GOT3 (cell line): ENCODE results near the gene LAT.

Source experiments
- DNase-seq: peaks from one replicate; lab custom pipeline; 2025; ENCODE audit warnings: mixed read lengths; lab: John Stamatoyannopoulos, UW

The LAT gene

GRCh38 chr16:29007730-29008593 is 23.1 kb downstream of the LAT start:
- no peak for DNase-seq

- no peak for DNase-seq
Measured at GRCh38 chr16:29009050-29009837, 24.4 kb downstream of the LAT start.

GRCh38 chr16:29009838-29010166 is 24.9 kb downstream of the LAT start:
- DNase-seq = no peak

DNA sequence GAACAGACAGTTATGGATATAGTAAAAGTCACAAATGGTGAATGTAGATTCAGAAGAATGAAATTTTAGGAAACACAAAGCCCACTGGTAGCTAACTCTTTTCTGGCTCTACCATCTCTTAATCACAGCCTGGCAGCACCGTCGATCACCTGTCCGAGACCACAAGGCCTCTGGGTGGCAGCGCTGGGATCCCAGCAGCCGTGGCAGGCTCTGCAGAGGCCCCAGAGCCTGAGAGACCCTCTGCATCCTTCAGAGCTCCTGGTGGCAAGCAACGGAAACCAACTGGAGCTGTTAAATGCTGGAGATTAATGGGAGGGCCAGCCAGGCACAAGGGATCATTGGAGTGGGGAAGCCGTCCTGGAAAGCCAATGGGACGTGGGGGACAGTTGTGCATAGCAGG is 26.3 kb downstream of the LAT start:
- no peak for DNase-seq

DNA sequence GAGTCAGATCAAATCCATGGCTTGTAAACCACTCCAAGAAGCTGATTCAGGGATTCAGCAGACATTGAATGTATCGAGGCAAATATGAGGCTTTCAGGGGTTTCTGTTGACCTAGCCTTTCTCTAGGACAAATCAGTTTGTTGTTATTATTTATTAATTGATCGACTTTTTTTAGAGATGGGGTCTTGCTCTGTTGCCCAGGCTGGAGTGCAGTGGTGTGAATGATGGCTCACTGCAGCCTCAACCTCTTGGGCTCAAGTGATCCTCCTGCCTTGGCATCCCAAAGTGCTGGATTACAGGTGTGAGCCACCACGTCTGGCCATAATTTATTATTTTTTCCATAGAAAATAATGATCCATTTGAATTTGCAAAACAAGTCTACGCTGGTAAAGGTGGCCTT is 27.0 kb downstream of the LAT start:
- no peak for DNase-seq

- DNase-seq = no peak
Measured at GRCh38 chr16:29012913-29013553, 28.2 kb downstream of the LAT start.

GRCh38 chr16:29014561-29015069 is 29.8 kb downstream of the LAT start:
- DNase-seq = no peak

DNA sequence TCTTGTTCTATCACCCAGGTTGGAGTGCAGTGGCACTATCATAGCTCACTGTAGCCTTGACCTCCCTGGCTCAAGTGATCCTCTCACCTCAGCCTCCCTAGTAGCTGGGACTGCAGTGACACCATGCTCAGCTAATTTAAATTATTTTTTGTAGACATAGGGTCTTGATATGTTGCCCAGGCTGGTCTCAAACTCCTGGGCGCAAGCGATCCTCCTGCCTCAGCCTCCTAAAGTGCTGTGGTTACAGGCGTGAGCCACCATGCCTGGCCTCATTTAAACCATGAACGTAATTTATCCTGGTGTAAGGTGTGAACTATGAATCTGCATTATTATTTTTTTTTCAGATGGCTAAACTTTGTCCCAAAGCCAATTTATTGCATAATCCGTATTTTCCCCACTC is 37.3 kb downstream of the LAT start:
- DNase-seq = no peak

DNA sequence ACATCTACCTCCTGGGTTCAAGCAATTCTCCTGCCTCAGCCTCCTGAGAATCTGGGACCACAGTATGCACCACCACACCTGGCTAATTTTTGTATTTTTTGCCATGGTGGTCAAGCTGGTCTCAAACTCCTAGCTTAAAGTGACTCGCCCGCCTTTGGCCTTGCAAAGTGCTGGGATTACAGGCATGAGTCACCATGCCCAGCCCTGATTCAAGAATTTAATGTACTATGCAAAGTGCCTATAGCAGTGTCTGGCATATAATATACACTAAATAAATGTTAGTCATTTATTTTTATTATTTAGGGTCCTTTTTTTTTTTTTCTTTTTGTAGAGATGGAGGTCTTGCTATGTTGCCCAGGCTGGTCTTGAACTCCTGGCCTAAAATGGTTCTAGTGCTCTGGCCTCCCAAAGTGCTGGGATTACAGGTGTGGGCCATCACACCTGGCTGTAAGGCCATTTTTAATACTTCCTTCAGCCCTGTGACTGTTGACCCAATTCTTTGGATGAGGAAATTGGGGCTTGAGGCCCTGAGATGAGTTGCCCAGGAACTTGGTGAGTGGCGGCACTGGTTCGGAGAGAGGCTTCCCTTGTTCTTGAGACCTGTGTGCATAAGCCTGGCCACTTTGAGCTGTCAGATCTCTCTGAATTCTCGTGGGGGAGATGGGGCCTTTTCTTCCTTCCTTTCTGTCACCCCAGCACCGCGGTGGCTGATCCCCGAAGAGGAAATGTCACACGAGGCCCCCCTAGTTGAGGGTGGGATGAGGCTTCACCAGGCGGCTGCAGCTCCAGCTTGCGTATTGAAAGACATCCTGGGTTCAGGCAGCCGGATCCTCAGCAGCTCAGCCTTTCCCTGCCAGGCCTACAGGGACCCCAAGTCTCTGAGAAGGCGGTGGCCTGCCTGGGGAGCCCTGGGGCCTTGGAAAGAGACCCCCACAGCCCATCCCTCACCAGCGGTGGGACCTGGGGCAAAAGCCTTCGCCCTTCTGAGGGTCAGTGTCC is 38.7 kb downstream of the LAT start:
- no peak for DNase-seq

- no peak for DNase-seq
Measured at GRCh38 chr16:29024278-29024677, 39.4 kb downstream of the LAT start.

DNA sequence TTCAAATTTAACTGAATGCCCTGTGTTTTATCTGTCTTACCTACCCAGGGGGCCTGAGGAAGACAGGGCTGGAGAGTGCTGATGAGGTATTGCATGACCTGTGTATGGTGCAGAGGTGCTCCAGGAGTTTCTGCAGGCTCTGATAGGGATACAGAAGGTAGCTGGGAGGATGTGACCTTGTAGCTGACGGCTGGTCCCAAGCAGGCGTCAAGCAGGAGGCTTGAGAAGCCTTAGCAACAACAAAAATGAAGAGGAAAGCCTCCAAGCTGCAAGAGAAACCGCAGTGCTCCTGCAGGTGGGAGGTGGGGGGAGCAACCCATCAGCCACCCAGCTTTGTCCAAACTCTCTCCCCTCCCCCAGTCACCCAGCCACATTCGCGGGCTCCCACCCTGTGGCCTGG is 40.4 kb downstream of the LAT start:
- DNase-seq = no peak

- DNase-seq = no peak
Measured at GRCh38 chr16:29025735-29026134, 40.9 kb downstream of the LAT start.

- no peak for DNase-seq
Measured at GRCh38 chr16:29028457-29029167, 43.8 kb downstream of the LAT start.

- peak; percentile 87 for DNase-seq
Measured at GRCh38 chr16:29029168-29029994, 44.5 kb downstream of the LAT start.

DNA sequence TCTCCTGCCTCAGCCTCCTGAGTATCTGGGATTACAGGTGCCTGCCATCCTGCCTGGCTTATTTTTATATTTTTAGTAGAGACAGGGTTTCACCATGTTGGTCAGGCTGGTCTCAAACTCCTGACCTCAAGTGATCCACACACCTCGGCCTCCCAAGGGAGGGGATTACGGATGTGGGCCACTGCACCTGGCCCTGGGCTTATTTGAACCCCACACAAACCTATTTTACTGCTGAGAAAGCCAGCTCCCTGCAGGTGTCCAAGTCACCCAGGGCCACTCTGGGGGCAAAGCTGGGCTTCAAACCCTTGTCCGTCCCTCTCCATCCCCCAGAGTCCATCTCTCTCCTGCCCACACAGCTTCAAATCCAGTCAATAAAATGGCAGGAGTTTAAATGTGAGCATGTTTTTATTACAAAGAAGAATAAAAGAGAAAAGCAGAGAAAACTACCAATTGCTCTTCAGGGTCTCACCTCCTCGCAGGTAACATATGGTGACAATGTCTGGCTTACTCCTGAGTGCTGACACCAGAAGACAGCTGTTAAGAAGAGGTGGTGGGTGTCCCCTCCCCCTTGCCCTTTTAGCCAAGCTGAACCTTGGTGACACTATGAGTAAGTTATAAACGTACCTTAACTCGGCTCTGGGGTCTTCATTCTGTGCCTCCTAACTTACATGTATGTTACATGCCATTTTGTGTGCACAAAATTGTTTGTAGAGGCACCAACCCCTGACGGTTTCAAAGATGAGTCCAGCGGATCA is 45.4 kb downstream of the LAT start:
- DNase-seq = no peak
